Measurements from ENCODE around the gene LMBRD2. TPM values are rescaled to one million over a fixed set of nuclear protein-coding genes. Genes with fewer than 3 reads are reported as not detected.
A peak's percentile ranks its signal among the peaks of the same experiment; 100 is the strongest.
"Not testable (repeated sequence)": the region's sequence is repeated elsewhere in the genome, so short reads cannot be mapped to it uniquely, and the experiment has no call there.

Gene LMBRD2
- total and polyA plus RNA-seq, 9 of the 15 experiments (the other 6 are each of a cell fraction or from before 2014, with no cell fraction given): 2.1 to 24.2 (median 10.6) TPM

DNA sequence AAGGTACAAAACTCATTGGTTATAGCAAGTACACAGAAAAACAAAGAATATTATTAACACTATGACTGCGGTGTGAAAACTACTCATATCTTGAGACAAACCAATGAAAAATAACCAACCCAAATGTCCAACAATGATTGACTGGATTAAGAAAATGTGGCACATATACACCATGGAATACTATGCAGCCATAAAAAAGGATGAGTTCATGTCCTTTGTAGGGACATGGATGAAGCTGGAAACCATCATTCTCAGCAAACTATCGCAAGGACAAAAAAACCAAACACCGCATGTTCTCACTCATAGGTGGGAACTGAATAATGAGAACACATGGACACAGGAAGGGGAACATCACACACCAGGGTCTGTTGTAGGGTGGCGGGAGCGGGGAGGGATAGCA, 22.0 kb downstream of the LMBRD2 start:
- H3K79me2 ChIP-seq (ENCODE audit: control insufficient read depth, insufficient read depth, low read length); FAIRE-seq; H3K4me3 ChIP-seq; CTCF ChIA-PET (ENCODE audit: low intra/inter-chr PET ratio); H3K9me3 ChIP-seq (replicated peaks; ENCODE audit: control insufficient read depth, insufficient read depth, low read depth, low read length); H3K27ac ChIP-seq (ENCODE audit: extremely low read depth, low read depth, low read length); H2AFZ ChIP-seq (ENCODE audit: low read depth, low read length); H3K36me3 ChIP-seq (ENCODE audit: control insufficient read depth, insufficient read depth, low read length); H4K20me1 ChIP-seq (replicated peaks; ENCODE audit: control insufficient read depth, insufficient read depth, low read length); H3K4me2 ChIP-seq (ENCODE audit: insufficient read depth, low read length); DNase-seq (ENCODE audit: extremely low read depth in 1 of 4, low spot score in 3 of 4); H3K9ac ChIP-seq (ENCODE audit: insufficient read depth in 1 of 2, low read depth in 2 of 2, low read length in 2 of 2); ATAC-seq; in situ Hi-C loops (cut with MboI); H3K9me1 ChIP-seq (ENCODE audit: control insufficient read depth, insufficient read depth, low read length); intact Hi-C loops (cut with micrococcal nuclease); H3K27me3 ChIP-seq (ENCODE audit: control insufficient read depth in 2 of 2, insufficient read depth in 2 of 2, low read length in 2 of 2); BruUV-seq (replicated peaks); H3K4me1 ChIP-seq (replicated peaks in 1 of 2; ENCODE audit: control insufficient read depth in 2 of 2, insufficient read depth in 2 of 2, low read length in 2 of 2): not testable (repeated sequence)
- TF ChIP-seq BCOR (IDR thresholded peaks at IDR 0.05): peak; percentile 59
- POLR2A ChIA-PET: interaction anchor here (1.2 kb wide), 1 partner anchor 9 kb away, joined by 5 read pairs; no protein-coding TSS in a partner anchor
- 100% methylated on average over 3 of the region's 5 CpGs for WGBS (ENCODE audit: insufficient coverage, low coverage, missing lambda C conversion rate)

DNA sequence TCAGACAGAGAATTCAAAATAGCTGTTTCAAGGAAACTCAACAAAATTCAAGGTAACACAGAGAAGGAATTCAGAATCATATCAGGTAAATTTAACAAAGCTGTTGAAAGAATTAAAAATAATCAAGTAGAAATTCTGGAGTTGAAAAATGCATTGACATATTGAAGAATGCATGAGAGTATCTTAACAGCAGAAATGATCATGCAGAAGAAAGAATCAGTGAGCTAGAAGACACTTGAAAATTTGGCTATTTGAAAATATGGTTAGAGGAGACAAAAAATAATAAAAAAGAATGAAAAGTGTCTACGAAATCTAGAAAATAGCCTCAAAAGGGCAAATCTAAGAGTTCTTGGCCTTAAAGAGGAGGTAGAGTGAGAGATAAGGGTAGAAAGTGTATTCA, 22.9 kb downstream of the LMBRD2 start:
- POLR2A ChIA-PET: interaction anchor here (0.9 to 1.2 kb wide), 2 partner anchors 10 to 23 kb away, joined by 4 to 5 read pairs; partner anchors contain the start of genes LMBRD2 and SKP2
- intact Hi-C loops (cut with micrococcal nuclease): no loop called here

More for the DNA sequence above, 22.9 kb downstream of the LMBRD2 start:
- Histone ChIP-seq H3K4me1 (replicated peaks in 1 of 2; ENCODE audit: control insufficient read depth in 2 of 2, insufficient read depth in 2 of 2, low read length in 2 of 2) (no peaks in the 10 kb centered on the region; a peak in 1 of 5 replicates), H3K9me3 (replicated peaks; ENCODE audit: control insufficient read depth, insufficient read depth, low read depth, low read length) (peaks cover 4% of the 10 kb centered on the region; the same call in 1 of the 2 replicates), H4K20me1 (replicated peaks; ENCODE audit: control insufficient read depth, insufficient read depth, low read length) (no peaks in the 10 kb centered on the region), H3K27me3 (ENCODE audit: control insufficient read depth in 2 of 2, insufficient read depth in 2 of 2, low read length in 2 of 2) (no peaks in the 10 kb centered on the region), H3K4me2 (ENCODE audit: insufficient read depth, low read length) (no peak overlapping the region), H3K9ac (ENCODE audit: insufficient read depth in 1 of 2, low read depth in 2 of 2, low read length in 2 of 2) (no peak overlapping the region), H3K79me2 (ENCODE audit: control insufficient read depth, insufficient read depth, low read length) (no peaks in the 10 kb centered on the region), H3K36me3 (ENCODE audit: control insufficient read depth, insufficient read depth, low read length) (peaks cover 2% of the 10 kb centered on the region; the same call in 2 of the 3 replicates), H3K4me3 (no peak overlapping the region), H3K9me1 (ENCODE audit: control insufficient read depth, insufficient read depth, low read length) (no peaks in the 10 kb centered on the region), H3K27ac (ENCODE audit: extremely low read depth, low read depth, low read length) (no peak overlapping the region), H2AFZ (ENCODE audit: low read depth, low read length) (no peak overlapping the region)
- in situ Hi-C loops (cut with MboI): no loop called here
- ATAC-seq (no peak), FAIRE-seq (no peak), DNase-seq (ENCODE audit: extremely low read depth in 1 of 4, low spot score in 3 of 4) (no peak)
- no TSS peak for BruUV-seq (replicated peaks)
- TF ChIP-seq CBX3 (IDR thresholded peaks at IDR 0.05; ENCODE audit: borderline replicate concordance in 1 of 2, low read length in 2 of 2) (peak in 1 of 2 experiments; percentile 84; a peak in 2 of 3 replicates), TRIM28 (IDR thresholded peaks at IDR 0.05) (0 out of 2 replicates have a peak, but pooled peaks have one; percentile 61), ESRRA (IDR thresholded peaks at IDR 0.05; ENCODE audit: borderline replicate concordance, low read depth) (no peak)
- TF ChIP-seq, protein P1, sequence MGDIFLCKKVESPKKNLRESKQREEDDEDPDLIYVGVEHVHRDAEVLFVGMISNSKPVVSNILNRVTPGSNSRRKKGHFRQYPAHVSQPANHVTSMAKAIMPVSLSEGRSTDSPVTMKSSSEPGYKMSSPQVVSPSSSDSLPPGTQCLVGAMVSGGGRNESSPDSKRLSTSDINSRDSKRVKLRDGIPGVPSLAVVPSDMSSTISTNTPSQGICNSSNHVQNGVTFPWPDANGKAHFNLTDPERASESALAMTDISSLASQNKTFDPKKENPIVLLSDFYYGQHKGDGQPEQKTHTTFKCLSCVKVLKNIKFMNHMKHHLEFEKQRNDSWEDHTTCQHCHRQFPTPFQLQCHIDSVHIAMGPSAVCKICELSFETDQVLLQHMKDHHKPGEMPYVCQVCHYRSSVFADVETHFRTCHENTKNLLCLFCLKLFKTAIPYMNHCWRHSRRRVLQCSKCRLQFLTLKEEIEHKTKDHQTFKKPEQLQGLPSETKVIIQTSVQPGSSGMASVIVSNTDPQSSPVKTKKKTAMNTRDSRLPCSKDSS (IDR thresholded peaks at IDR 0.05; ENCODE audit: low read depth, partially characterized antibody): peak; percentile 68
- WGBS (ENCODE audit: insufficient coverage, low coverage, missing lambda C conversion rate): 74% methylated on average over 1 of the region's 1 CpG
- CTCF ChIA-PET (ENCODE audit: low intra/inter-chr PET ratio): no interaction called here
